Measurements from ENCODE around the gene ARHGAP27.

ARHGAP27 gene

GRCh38 chr17:45430006-45430737 lies 2.5 kb downstream of the ARHGAP27 start:
- no peak for FAIRE-seq

- FAIRE-seq: no peak
Measured at GRCh38 chr17:45429339-45430005, 3.2 kb downstream of the ARHGAP27 start.

DNA sequence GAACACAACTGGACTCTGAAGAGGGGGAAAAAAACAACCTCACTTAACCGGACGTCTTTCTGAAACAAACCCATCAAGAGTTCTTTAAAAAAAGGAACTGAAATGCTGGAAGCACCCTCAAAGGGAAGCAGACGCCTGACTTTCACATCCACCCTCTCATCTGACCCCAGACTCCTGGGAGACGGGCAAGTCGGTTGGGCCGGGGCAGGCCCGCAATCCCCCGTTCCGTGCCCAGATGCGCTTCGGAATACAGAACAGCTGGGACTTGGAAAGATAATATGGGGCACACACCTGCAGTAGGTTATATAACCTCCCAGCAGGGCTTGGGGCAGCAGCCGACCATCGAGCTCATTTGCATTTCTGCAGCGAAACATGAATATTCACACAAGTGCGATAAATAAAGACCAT lies 3.7 kb downstream of the ARHGAP27 start:
- no peak for FAIRE-seq

GRCh38 chr17:45428050-45428617 lies 4.5 kb downstream of the ARHGAP27 start:
- FAIRE-seq: no peak

DNA sequence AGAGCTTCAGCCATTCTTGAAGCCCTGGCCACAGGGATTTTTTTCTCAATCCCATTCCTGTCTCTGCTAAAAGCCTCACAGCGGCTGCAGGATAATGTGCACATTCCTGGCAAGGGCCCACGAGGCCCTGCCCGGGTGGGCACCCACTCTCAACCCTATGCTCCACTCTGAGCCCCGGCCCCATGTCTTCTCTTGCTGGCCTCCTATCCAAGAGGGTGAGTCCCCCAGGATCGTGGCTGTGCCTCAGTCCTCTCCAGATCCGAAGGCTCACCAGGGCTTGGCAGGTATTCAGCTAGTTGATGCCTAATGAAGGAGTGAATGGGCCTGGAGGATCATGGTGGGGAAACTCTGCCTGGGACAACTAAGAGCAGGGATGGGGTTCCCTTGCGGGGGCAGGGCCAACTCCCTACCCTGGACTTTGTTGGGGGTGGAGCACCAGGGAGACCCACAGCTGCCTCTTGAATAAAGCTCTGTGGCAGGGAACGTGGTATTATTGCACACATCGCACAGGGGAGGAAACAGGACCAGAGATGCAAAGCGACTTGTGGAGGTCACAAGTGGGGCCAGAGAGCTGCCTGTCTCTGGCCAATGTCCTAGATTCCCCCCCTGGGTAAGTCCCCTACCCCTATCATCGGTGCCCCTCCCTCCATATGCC lies 5.4 kb downstream of the ARHGAP27 start:
- no peak for FAIRE-seq

DNA sequence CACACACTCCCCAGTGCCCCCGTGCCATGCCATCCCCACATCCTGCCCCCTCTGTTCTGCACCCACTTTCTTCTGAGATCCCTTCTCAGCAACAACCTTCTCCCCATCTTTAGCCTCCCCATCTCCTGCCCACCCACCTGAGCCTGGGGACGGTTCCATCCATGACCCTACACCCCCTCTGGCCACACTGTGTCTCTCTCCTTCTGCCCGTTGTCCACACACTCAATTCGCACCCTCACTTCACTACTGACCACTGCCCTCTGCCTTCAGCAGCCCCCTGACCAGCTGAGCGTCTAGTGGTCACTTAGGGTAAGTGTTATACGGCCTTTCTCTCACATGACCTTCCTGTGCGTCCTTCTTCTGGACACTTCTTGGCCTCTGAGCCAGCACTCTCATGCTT lies 6.1 kb downstream of the ARHGAP27 start:
- FAIRE-seq: no peak

DNA sequence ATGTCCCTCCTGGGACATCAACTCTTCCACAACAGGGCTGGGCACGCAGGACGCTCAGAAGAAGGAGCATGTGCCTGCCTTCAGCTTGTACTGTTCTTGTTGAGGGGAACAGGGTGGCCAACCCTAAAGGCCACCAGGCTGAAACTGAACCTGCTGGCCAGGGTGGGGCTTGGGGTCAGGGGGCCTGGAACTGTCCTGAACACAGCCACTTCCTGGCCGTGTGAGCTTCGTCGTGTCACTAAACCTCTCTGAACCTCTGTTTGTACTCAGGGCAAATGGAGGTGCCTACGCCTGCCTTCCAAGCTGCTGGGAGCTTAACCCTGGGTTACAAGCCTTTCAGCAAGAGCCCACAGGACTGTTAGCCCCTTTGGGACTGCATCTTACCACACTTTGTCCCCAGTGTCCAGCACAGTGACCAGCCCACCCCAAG lies 6.7 kb downstream of the ARHGAP27 start:
- FAIRE-seq: no peak

DNA sequence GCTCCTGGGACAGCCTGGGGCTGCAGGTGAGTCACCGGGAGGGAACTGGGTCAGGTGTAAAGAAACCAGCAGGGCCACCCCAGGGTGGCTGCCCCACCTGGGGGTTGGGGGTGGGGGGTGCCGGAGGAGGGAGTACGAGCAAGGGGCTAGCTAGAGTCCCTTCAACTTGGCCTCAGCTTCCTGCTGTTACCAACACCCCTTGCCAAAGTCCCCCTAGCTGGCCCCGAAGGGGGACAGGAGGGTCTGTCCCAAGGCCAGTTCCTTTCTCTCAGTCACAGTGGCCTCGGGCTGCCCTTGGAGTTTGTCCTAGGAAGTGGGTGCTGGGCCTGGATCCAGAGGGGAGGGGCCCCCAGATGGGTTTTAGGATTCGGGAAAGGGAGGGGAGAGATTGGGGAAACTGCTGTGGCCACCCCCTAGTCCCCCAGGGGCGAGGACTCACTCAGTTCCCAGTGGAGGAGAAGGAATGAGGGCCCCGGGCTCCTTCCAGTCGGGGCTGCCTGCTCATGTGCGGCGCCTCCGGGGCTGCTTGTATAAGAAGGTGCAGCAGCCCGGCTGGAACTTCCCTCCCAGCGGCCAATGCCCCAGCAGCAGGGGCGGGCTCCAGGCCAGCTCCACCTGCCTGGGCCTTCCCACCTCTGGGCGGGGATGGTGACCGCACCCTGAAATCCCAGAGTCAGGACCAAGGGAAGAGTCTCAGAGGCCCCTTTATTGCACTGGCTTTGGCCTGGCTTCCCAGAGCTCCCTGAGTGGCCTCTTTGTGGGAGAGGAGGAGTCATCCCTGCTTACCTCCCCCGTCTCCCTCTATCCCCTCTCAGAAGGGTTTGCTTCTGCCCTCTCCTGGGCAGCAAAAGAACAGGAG lies 7.3 kb downstream of the ARHGAP27 start:
- no peak for FAIRE-seq

GRCh38 chr17:45424769-45425124 lies 7.9 kb downstream of the ARHGAP27 start:
- FAIRE-seq: no peak

DNA sequence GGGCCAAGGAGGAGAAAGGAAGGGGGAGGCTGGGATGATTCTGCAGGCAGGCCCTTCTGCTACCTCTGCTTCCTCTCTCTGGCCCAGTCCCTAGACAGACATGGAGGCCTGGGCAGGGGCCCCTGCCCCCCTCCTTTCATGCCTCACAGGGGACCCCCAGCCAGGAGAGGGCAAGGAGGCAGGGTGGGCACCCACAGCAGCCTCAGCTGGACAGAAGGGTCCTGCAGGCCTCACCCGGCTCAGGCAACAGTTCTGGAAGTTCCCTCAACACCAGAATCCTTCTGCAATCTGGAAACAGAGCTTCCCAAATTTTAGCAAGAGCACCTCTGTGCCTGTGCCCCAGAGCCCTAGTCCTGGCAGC lies 8.7 kb downstream of the ARHGAP27 start:
- no peak for FAIRE-seq

- no peak for FAIRE-seq
Measured at GRCh38 chr17:45423304-45423974, 9.2 kb downstream of the ARHGAP27 start.

- FAIRE-seq: no peak
Measured at GRCh38 chr17:45414990-45415881, 17.4 kb downstream of the ARHGAP27 start.

DNA sequence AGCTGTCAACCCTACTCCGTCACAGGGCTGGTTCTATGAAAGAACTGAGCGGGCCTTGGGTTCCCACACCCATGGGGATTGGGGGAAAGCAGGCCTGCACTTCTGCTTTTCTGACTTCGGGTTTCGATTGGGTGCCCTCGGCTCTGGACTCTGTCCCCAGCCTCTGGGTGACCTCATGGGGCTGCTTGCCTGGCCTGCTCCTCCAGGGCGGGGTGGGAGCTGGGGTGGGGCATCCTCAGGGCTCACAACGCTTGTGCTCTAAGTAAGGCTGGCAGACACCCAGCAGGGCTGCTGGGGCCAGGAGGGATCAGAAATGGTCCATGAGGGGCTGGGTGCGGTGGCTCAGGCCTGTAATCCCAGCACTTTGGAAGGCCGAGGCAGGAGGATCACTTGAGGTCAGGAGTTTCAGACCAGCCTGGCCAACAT lies 19.2 kb downstream of the ARHGAP27 start:
- no peak for FAIRE-seq

GRCh38 chr17:45411348-45412105 lies 21.1 kb downstream of the ARHGAP27 start:
- no peak for FAIRE-seq

- no peak for FAIRE-seq
Measured at GRCh38 chr17:45410144-45411091, 22.3 kb downstream of the ARHGAP27 start.

DNA sequence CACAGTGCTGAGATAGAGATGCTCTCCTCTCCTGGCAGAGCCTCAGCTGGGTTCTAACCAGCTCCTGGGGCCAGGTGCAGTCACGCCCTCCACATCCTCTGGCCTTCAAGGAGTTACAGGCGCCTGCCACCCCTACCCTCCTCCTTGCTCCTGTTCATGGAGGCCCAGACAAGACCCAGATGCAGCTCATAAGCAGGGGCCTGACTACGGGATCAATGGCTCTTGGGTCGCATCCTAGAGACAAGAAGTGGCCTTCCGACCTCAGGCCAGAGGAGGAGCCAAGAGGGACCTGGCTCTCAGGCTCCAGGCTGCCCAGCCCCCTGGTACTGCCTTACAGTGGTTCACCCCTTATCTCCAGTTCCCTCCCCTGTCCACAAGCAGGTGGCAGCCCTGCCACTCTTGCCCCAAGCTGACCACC lies 23.0 kb downstream of the ARHGAP27 start:
- no peak for FAIRE-seq

DNA sequence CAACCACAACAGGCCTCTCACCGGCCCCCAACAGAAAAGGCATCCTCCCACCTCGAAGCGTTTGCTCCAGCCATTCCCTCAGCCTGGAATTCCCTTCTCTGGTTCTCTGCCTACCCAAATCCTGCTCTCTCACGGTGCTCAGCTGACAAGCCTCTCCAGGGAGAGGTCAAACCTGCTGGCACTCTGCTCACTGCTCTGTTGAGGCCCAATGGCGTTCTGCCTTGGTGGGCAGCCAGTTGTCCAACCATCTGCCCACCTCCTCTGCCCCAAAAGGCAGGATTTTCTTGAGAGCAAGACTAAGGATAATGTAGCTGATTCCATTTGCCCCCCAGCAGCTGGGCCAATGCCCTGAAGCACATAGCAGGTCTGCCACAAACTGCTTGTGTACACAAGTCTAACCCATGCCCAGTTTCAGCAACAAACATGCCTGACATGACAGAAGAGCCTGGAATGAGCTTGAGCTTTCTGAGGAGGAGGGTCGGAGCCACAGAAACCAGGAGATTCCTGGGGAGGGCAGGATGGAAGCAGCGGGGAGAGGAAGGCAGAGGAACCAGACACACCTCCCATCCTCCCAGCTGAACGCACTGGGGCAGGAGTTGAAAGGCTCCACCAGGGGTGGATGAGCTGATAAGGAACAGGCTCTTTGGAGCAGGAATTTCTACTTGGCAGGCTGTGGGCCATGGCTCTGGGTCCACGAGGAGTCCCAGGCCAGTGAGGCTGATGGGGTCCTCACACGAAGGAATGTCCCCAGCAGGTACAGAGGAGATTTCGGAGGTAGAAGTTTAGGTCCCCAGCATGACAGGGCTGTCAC lies 23.9 kb downstream of the ARHGAP27 start:
- no peak for FAIRE-seq

DNA sequence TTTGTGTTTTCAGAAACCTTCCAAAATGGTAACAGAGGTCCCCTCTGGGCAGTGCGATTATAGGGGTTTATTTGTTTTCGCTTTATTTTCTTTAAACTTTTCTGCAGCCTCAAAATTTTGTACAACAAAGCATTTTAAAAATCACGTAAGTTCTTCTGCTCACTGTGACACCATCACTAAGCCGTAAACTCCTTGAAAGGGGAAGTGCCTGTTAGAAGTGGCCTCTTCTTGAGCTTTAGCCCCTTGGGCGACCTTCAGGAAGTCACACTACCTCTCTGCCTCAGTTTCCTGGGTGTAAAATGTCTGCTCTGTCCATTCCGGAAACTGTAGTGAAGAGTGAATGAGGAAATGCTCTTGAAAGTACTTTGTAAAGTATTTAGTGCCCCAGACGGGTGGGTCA lies 26.6 kb downstream of the ARHGAP27 start:
- no peak for FAIRE-seq

Measured in islet of Langerhans (tissue), 1 donor.